Kidney (tissue), 14 donors: ENCODE results near the gene QSOX1. TPM values are rescaled to one million over a fixed set of nuclear protein-coding genes. Genes with fewer than 3 reads are reported as not detected.

Experiments
- DNase-seq, 5 donors: peaks; one replicate each; pipeline ENCODE4 v3.0.0-alpha.2; 2013 to 2020
- FAIRE-seq: peaks from 2 replicates; lab custom pipeline; 2012; peaks lifted over from hg19 to GRCh38; lab: Jason Lieb, UNC
- H3K27ac ChIP-seq, 2 donors: one replicate each; pipeline ENCODE4 v1.7.0; 2013; ENCODE audit warnings: low read depth in 2 of 2, low read length in 2 of 2, inconsistent platforms in 1 of 2
- H3K27me3 ChIP-seq: one replicate; pipeline ENCODE4 v1.7.1; 2013; ENCODE audit warnings: low read length, inconsistent platforms; ENCODE audit not compliant: control insufficient read depth, insufficient read depth
- H3K36me3 ChIP-seq, 3 donors: one replicate each; pipeline versions ENCODE4 v1.7.0 to v1.7.1; 2013; ENCODE audit warnings: low read length in 3 of 3, control low read depth in 1 of 3, inconsistent platforms in 1 of 3; ENCODE audit not compliant: insufficient read depth in 3 of 3, control insufficient read depth in 2 of 3
- H3K4me1 ChIP-seq, 3 donors: one replicate each; pipeline versions ENCODE4 v1.7.0 to v1.7.1; 2013; ENCODE audit warnings: low read length in 3 of 3, inconsistent platforms in 1 of 3, low read depth in 1 of 3; ENCODE audit not compliant: control insufficient read depth in 2 of 3, insufficient read depth in 2 of 3
- H3K4me3 ChIP-seq, 3 donors: one replicate each; pipeline versions ENCODE4 v1.7.0 to v1.8.1; 2013; ENCODE audit warnings: low read length in 3 of 3, control low read depth in 1 of 3, inconsistent platforms in 1 of 3
- H3K9ac ChIP-seq, 3 donors: one replicate each; pipeline versions ENCODE4 v1.7.0 to v1.7.1; 2013; ENCODE audit warnings: low read length in 3 of 3, control low read depth in 1 of 3, inconsistent platforms in 1 of 3
- H3K9me3 ChIP-seq, 3 donors: one replicate each; pipeline versions ENCODE4 v1.7.0 to v1.7.1; 2013; ENCODE audit warnings: low read length in 3 of 3, control low read depth in 1 of 3, inconsistent platforms in 1 of 3; ENCODE audit not compliant: control insufficient read depth in 2 of 3, insufficient read depth in 1 of 3
- CTCF ChIP-seq: IDR thresholded peaks from 3 replicates; pipeline ENCODE4 v1.5.1; 2012; ENCODE audit warnings: mild to moderate bottlenecking, moderate library complexity, borderline replicate concordance; ENCODE audit not compliant: insufficient read depth; ENCODE audit errors: extremely low read depth
- intact Hi-C: fragments of 100-400 bp; cut with DNase I; formaldehyde crosslinking; loops from one replicate; pipeline ENCODE4 v1.11.1; 2022
- polyA plus RNA-seq: library from polyadenylated mRNA; stranded (reverse); fragments of 350-450 nt; fragmentation: Illumina TruSeq; extraction: RNeasy Lipid Tissue Mini Kit (QIAGEN cat#74804); gene quantifications from one replicate; pipeline ENCODE4 v1.2.3, GENCODE V29; 2014; ENCODE audit warnings: low read depth, low replicate concordance; ENCODE audit not compliant: insufficient read depth
- total RNA-seq: library from RNA; stranded (reverse); fragmentation: NEBNext Ultra II Directional; extraction: Animal tissue kit (Norgen Biotek cat#: 25700); gene quantifications from one replicate; pipeline ENCODE4 v1.2.1, GENCODE V29; 2021
- donor health status: control.
- donor health status: control.
- donor health status: control.
- donor health status: control.
- donor health status: control.
- donor health status: DM: yes; HTN: yes; CAD: no.
- donor health status: Normal renal cell carcinoma (clear cell type).

Gene QSOX1
- total and polyA plus RNA-seq, 2 donors from 2014 or later = 94.5 to 111 TPM

- Histone ChIP-seq H3K9me3 (no peaks in the 10 kb centered on the region), H3K4me3 (no peak overlapping the region), H3K27ac (no peak overlapping the region), H3K27me3 (no peaks in the 10 kb centered on the region), H3K9ac (no peak overlapping the region), H3K4me1 (no peaks in the 10 kb centered on the region), H3K36me3 (no peaks in the 10 kb centered on the region)
- FAIRE-seq (no peak), DNase-seq (no peak)
- no peak for TF ChIP-seq CTCF
- intact Hi-C loops = no loop called here
Measured at GRCh38 chr1:180136331-180136967, 18.2 kb upstream of the QSOX1 start.

- no peak for DNase-seq
- intact Hi-C loops = no loop called here
- TF ChIP-seq CTCF = no peak
- FAIRE-seq = no peak
- Histone ChIP-seq H3K27me3 (no peaks in the 10 kb centered on the region), H3K4me1 (no peaks in the 10 kb centered on the region), H3K4me3 (no peak overlapping the region), H3K36me3 (no peaks in the 10 kb centered on the region), H3K9ac (no peak overlapping the region), H3K9me3 (no peaks in the 10 kb centered on the region), H3K27ac (no peak overlapping the region)
Measured at GRCh38 chr1:180136968-180137356, 17.7 kb upstream of the QSOX1 start.

GRCh38 chr1:180137776-180138175, 16.9 kb upstream of the QSOX1 start:
- Histone ChIP-seq H3K4me1 (no peaks in the 10 kb centered on the region), H3K4me3 (no peak overlapping the region), H3K9ac (no peak overlapping the region), H3K27ac (no peak overlapping the region), H3K36me3 (no peaks in the 10 kb centered on the region), H3K9me3 (no peaks in the 10 kb centered on the region), H3K27me3 (no peaks in the 10 kb centered on the region)
- TF ChIP-seq CTCF = no peak
- DNase-seq (no peak), FAIRE-seq (no peak)
- intact Hi-C loops = no loop called here
